ENCODE measurements around the gene EMD.

Gene EMD

GRCh38 chrX:154355094-154355775, 23.9 kb upstream of the EMD start:
- DNase-seq (ENCODE audit: low spot score), result no peak

- no peak for DNase-seq (ENCODE audit: low spot score)
Observed at GRCh38 chrX:154355776-154356140, 23.3 kb upstream of the EMD start.

- DNase-seq (ENCODE audit: low spot score), result no peak
Observed at GRCh38 chrX:154356596-154356995, 22.5 kb upstream of the EMD start.

GRCh38 chrX:154357205-154357604, 21.9 kb upstream of the EMD start:
- DNase-seq (ENCODE audit: low spot score), result no peak

GRCh38 chrX:154358011-154358410, 21.1 kb upstream of the EMD start:
- no peak for DNase-seq (ENCODE audit: low spot score)

GRCh38 chrX:154358829-154359228, 20.3 kb upstream of the EMD start:
- no peak for DNase-seq (ENCODE audit: low spot score)

- DNase-seq (ENCODE audit: low spot score), result no peak
Observed at GRCh38 chrX:154359362-154360154, 19.5 kb upstream of the EMD start.

GRCh38 chrX:154360155-154360713, 18.9 kb upstream of the EMD start:
- no peak for DNase-seq (ENCODE audit: low spot score)

GRCh38 chrX:154362085-154362742, 16.9 kb upstream of the EMD start:
- no peak for DNase-seq (ENCODE audit: low spot score)

GRCh38 chrX:154363706-154364439, 15.2 kb upstream of the EMD start:
- DNase-seq (ENCODE audit: low spot score), result no peak

GRCh38 chrX:154365052-154365600, 14.0 kb upstream of the EMD start:
- DNase-seq (ENCODE audit: low spot score), result no peak

- no peak for DNase-seq (ENCODE audit: low spot score)
Observed at GRCh38 chrX:154365997-154366665, 13.0 kb upstream of the EMD start.

- no peak for DNase-seq (ENCODE audit: low spot score)
Observed at GRCh38 chrX:154366666-154367055, 12.4 kb upstream of the EMD start.

GRCh38 chrX:154367474-154368308, 11.4 kb upstream of the EMD start:
- DNase-seq (ENCODE audit: low spot score), result no peak

- DNase-seq (ENCODE audit: low spot score), result no peak
Observed at GRCh38 chrX:154368630-154369448, 10.3 kb upstream of the EMD start.

GRCh38 chrX:154369449-154370299, 9.4 kb upstream of the EMD start:
- no peak for DNase-seq (ENCODE audit: low spot score)

GRCh38 chrX:154370300-154371016, 8.6 kb upstream of the EMD start:
- no peak for DNase-seq (ENCODE audit: low spot score)

Data from globus pallidus (tissue), 1 donor.